ENCODE measurements around the gene NCOR2.

DNA sequence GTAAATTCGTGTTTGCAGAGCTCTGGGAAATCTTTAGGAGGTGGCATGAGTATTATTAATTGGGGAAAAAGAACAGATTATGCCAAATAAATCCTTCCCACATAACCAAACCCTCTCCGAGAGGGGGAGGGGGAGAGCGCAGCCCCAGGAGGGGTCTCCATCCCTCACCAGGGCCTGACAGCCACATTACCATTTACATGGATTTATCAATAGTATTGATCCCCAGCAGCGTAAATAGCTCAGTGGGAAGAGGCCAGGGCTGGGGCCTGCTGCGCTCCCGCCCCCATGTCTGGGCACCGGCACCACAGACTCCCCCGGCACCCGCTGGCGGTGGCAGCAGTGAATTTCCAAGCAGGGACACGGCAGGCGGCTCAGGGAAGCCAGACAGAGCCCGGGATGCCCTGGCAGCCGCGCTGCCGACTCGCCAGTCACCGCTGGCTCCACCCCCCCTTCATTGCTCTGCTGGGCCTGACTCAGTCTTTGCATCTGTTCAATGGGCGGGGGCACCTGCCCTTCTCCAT is 2.4 kb downstream of the NCOR2 start:
- TF ChIP-seq EZH2 (IDR thresholded peaks at IDR 0.05; ENCODE audit: low read depth, low read length, severe bottlenecking) (no peak), RAD21 (IDR thresholded peaks at IDR 0.05 in 1 of 2, conservative IDR thresholded peaks at IDR 0.05 in 1 of 2; ENCODE audit: low read depth in 2 of 2, low read length in 2 of 2) (no peak), POLR2A (IDR thresholded peaks at IDR 0.05; ENCODE audit: control extremely low read depth in 1 of 2, low read depth in 2 of 2, low read length in 2 of 2) (no peak), CTCF (IDR thresholded peaks at IDR 0.05; ENCODE audit: control extremely low read depth in 1 of 3, insufficient read depth in 1 of 3, low read depth in 1 of 3, low read length in 3 of 3) (no peak), KDM1A (IDR thresholded peaks at IDR 0.05; ENCODE audit: borderline replicate concordance, low read length) (0 out of 2 replicates have a peak, but pooled peaks have one; percentile 83), HDAC6 (IDR thresholded peaks at IDR 0.05; ENCODE audit: low read depth, low read length) (no peak), JUN (IDR thresholded peaks at IDR 0.05; ENCODE audit: low read depth, low read length) (no peak), JUND (IDR thresholded peaks at IDR 0.05; ENCODE audit: low read length) (no peak), YY1 (IDR thresholded peaks at IDR 0.05; ENCODE audit: low read depth, low read length) (no peak)
- TF ChIP-seq, protein P1, sequence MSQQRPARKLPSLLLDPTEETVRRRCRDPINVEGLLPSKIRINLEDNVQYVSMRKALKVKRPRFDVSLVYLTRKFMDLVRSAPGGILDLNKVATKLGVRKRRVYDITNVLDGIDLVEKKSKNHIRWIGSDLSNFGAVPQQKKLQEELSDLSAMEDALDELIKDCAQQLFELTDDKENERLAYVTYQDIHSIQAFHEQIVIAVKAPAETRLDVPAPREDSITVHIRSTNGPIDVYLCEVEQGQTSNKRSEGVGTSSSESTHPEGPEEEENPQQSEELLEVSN (IDR thresholded peaks at IDR 0.05), result no peak

All from H1 (cell line).